Measurements from ENCODE around the gene GSDME. TPM values are rescaled to one million over a fixed set of nuclear protein-coding genes. Genes with fewer than 3 reads are reported as not detected.

GSDME gene
- total RNA-seq, 1 experiment from 2014 or later = 4.5 TPM

DNA sequence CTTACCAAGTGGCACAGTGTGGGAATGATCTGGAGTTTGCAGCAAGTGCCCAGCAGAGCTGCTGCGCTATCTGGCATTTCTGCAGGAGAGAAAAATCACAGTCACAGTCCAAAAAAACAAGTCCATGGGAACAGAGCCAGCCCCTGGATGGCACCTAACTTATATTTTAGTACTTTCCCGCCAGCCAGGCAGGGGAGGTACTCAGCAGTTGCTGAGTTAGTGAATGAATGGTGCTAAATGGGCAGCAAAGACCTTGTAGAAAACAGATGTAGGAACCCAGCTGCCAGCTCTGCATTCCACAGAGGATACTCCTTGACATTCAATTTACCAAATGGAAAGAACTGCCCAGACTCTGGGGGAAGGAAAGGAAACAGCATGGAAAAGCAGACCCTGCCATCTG, 54.5 kb downstream of the GSDME start:
- Histone ChIP-seq H3K4me1 (ENCODE audit: control insufficient read depth, insufficient read depth, low read length) (no peaks in the 10 kb centered on the region), H3K27ac (ENCODE audit: low read length) (no peak overlapping the region), H3K4me3 (ENCODE audit: low read depth in 2 of 2, low read length in 2 of 2) (no peak overlapping the region), H3K9me3 (ENCODE audit: control insufficient read depth, insufficient read depth, low read depth, low read length) (no peaks in the 10 kb centered on the region), H3K27me3 (ENCODE audit: control insufficient read depth, insufficient read depth, low read length) (no peaks in the 10 kb centered on the region), H3K36me3 (ENCODE audit: control insufficient read depth, insufficient read depth, low read length) (no peaks in the 10 kb centered on the region)
- CTCF ChIA-PET = no interaction called here
- POLR2A ChIA-PET = no interaction called here
- intact Hi-C loops (cut with micrococcal nuclease; ENCODE audit: unreplicated experiment) = no loop called here
- DNase-seq (ENCODE audit: low read depth, low spot score) (no peak), ATAC-seq (no peak)
- no TSS peak for BruUV-seq (replicated peaks)
- in situ Hi-C loops (cut with HindIII; ENCODE audit: low pct_unique_long_range_greater_than_20kb, low sequenced_read_pairs) = no loop called here
- TF ChIP-seq POLR2AphosphoS5 (IDR thresholded peaks at IDR 0.05; ENCODE audit: low read depth, low read length) = no peak
- no peak for TF ChIP-seq TCF7L2 (IDR thresholded peaks at IDR 0.05; ENCODE audit: low read depth, low read length)
- TF ChIP-seq, protein P1, sequence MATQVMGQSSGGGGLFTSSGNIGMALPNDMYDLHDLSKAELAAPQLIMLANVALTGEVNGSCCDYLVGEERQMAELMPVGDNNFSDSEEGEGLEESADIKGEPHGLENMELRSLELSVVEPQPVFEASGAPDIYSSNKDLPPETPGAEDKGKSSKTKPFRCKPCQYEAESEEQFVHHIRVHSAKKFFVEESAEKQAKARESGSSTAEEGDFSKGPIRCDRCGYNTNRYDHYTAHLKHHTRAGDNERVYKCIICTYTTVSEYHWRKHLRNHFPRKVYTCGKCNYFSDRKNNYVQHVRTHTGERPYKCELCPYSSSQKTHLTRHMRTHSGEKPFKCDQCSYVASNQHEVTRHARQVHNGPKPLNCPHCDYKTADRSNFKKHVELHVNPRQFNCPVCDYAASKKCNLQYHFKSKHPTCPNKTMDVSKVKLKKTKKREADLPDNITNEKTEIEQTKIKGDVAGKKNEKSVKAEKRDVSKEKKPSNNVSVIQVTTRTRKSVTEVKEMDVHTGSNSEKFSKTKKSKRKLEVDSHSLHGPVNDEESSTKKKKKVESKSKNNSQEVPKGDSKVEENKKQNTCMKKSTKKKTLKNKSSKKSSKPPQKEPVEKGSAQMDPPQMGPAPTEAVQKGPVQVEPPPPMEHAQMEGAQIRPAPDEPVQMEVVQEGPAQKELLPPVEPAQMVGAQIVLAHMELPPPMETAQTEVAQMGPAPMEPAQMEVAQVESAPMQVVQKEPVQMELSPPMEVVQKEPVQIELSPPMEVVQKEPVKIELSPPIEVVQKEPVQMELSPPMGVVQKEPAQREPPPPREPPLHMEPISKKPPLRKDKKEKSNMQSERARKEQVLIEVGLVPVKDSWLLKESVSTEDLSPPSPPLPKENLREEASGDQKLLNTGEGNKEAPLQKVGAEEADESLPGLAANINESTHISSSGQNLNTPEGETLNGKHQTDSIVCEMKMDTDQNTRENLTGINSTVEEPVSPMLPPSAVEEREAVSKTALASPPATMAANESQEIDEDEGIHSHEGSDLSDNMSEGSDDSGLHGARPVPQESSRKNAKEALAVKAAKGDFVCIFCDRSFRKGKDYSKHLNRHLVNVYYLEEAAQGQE (IDR thresholded peaks at IDR 0.05; ENCODE audit: insufficient read depth in 1 of 2, low read depth in 2 of 2, low read length in 1 of 2) = no peak
- no peak for TF ChIP-seq SIN3A (IDR thresholded peaks at IDR 0.05; ENCODE audit: borderline replicate concordance, insufficient read depth, low read depth, low read length)
- TF ChIP-seq, protein P2, sequence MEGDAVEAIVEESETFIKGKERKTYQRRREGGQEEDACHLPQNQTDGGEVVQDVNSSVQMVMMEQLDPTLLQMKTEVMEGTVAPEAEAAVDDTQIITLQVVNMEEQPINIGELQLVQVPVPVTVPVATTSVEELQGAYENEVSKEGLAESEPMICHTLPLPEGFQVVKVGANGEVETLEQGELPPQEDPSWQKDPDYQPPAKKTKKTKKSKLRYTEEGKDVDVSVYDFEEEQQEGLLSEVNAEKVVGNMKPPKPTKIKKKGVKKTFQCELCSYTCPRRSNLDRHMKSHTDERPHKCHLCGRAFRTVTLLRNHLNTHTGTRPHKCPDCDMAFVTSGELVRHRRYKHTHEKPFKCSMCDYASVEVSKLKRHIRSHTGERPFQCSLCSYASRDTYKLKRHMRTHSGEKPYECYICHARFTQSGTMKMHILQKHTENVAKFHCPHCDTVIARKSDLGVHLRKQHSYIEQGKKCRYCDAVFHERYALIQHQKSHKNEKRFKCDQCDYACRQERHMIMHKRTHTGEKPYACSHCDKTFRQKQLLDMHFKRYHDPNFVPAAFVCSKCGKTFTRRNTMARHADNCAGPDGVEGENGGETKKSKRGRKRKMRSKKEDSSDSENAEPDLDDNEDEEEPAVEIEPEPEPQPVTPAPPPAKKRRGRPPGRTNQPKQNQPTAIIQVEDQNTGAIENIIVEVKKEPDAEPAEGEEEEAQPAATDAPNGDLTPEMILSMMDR (IDR thresholded peaks at IDR 0.05) = no peak

DNA sequence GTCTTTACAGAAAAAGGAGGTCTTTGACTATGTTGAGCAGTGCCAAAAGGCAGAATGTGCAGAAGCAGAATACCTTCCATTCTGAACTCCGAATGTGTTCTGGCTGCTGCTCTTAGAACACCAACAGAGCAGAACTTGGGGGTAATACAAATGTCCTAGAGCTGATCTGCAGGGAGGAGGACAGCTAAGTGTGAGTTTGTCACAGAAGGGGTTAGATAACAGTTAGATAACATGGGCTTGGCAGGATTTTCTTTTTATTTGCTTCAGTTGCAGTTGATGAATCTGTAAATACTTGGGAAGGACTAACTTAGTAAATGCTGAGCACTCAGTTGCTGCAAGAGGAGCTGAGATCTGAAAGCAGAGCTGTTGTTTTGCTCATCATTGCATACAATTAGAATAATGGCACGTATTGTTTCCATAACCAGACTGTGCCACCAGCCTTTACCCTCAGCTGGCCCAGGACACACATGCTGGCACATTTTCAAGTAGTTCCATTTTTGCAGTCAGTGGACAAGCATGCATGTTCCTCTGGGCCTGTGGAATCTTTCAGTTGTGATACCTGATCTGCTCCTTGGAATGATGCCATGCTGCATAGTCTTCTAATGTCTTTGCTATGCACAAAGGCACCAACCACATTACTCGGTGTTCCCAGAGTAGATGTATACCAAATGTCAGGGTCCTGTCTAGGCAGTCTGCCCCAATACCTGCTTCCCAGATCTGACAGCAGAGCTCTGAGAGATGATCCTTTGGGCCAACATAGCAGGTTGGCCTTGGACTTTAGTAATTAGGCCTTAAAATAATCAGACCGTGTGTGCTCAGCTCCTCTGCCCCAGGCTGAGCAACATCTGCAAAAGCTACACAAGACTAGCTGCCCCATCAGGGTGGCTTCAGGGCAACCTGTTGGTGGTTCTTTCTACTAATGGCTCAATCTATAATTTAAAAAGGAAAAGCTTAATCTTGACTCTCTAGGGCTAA, 55.7 kb downstream of the GSDME start:
- Histone ChIP-seq H3K4me3 (ENCODE audit: low read depth in 2 of 2, low read length in 2 of 2) (no peak overlapping the region), H3K9me3 (ENCODE audit: control insufficient read depth, insufficient read depth, low read depth, low read length) (no peaks in the 10 kb centered on the region)

More for the DNA sequence above, 55.7 kb downstream of the GSDME start:
- H3K27me3 ChIP-seq (ENCODE audit: control insufficient read depth, insufficient read depth, low read length) = no peaks in the 10 kb centered on the region
- DNase-seq (ENCODE audit: low read depth, low spot score) (no peak), ATAC-seq (no peak)
- intact Hi-C loops (cut with micrococcal nuclease; ENCODE audit: unreplicated experiment) (no loop called here), in situ Hi-C loops (cut with HindIII; ENCODE audit: low pct_unique_long_range_greater_than_20kb, low sequenced_read_pairs) (no loop called here)
- ChIA-PET POLR2A (no interaction called here), CTCF (interaction anchor here (0.5 kb wide), 1 partner anchor 392 kb away, joined by 3 read pairs; no protein-coding TSS in a partner anchor)
- H3K36me3 ChIP-seq (ENCODE audit: control insufficient read depth, insufficient read depth, low read length) = no peaks in the 10 kb centered on the region
- no TSS peak for BruUV-seq (replicated peaks)
- TF ChIP-seq, protein P2 (IDR thresholded peaks at IDR 0.05) = no peak
- TF ChIP-seq, protein P1 (IDR thresholded peaks at IDR 0.05; ENCODE audit: insufficient read depth in 1 of 2, low read depth in 2 of 2, low read length in 1 of 2) = no peak
- TF ChIP-seq SIN3A (IDR thresholded peaks at IDR 0.05; ENCODE audit: borderline replicate concordance, insufficient read depth, low read depth, low read length) (no peak), POLR2AphosphoS5 (IDR thresholded peaks at IDR 0.05; ENCODE audit: low read depth, low read length) (no peak), TCF7L2 (IDR thresholded peaks at IDR 0.05; ENCODE audit: low read depth, low read length) (no peak)
- H3K4me1 ChIP-seq (ENCODE audit: control insufficient read depth, insufficient read depth, low read length) = no peaks in the 10 kb centered on the region
- H3K27ac ChIP-seq (ENCODE audit: low read length) = no peak overlapping the region
